ENCODE measurements around the gene GPR63.

DNA sequence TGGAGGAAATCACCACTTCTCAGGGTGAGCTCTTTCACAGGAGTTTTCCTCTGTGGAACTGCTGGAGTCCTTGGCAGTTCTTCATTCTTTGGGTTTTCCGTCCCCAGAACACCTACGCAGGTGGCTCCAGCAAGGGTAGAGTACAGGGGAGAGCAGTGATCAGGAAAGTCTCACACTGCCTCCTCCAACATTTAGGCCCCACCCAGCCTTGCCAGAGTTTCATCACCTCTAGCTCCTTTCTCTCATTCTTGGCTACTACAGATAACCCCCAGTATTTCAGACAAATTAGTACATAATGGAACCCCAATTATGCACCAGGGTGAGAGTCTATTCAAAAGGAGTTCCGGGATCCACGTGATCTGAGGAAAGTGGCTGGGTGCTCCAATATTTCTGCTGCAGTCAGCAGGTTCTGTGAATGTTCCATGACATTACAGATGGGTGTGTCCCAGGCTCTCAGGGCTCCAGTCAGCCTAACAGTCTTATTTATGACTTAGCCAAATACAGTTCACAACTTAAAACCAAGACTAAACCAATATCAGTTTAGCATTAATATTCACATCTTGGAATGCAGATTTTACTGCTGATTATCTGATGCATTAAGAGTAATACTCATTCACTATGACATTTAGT, 44.6 kb downstream of the GPR63 start:
- TF ChIP-seq CTCF (IDR thresholded peaks at IDR 0.05; ENCODE audit: low read depth, low read length, poor library complexity, severe bottlenecking) (no peak), EZH2phosphoT487 (IDR thresholded peaks at IDR 0.05; ENCODE audit: borderline replicate concordance, low read length) (no peak)
